NCI-H2227 (cell line): ENCODE results near the gene BCL7A.
"Not testable (repeated sequence)": the region's sequence is repeated elsewhere in the genome, so short reads cannot be mapped to it uniquely, and the experiment has no call there.

Experiments used
- DNase-seq: peaks from one replicate; lab custom pipeline; 2025; ENCODE audit not compliant: unreplicated experiment; lab: John Stamatoyannopoulos, UW

BCL7A gene

DNA sequence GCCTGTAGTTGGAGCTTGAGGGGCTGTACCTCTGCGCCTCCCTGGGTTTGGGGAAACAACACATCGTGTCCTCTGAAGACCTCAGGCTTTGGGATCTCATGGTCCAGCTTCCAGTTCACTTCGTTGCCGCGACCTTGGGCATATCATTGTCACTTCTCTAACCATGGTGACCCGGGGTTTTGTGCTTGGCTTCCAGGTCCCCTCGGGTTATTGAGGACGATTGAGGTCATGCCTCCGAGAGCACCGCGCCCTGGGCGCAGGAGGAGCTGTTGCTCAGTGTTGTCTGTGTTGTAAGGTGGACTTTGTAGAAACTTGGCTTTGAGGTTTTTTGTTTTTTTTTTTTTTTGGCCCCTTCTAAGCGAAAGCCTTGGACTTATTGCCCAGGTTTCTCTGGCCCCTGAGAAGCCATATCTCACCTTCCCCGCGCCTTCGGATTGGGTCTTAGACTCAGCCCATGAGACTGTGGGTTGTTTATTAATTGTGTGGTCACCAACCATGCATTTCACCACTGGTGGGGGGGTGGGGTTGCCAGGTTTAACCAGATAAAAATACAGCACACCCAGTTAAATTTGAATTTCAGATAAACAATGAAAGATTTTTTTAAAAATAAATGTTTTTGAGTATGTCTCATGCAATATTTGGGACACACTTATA, 2.6 kb downstream of the BCL7A start:
- DNase-seq: no peak

DNA sequence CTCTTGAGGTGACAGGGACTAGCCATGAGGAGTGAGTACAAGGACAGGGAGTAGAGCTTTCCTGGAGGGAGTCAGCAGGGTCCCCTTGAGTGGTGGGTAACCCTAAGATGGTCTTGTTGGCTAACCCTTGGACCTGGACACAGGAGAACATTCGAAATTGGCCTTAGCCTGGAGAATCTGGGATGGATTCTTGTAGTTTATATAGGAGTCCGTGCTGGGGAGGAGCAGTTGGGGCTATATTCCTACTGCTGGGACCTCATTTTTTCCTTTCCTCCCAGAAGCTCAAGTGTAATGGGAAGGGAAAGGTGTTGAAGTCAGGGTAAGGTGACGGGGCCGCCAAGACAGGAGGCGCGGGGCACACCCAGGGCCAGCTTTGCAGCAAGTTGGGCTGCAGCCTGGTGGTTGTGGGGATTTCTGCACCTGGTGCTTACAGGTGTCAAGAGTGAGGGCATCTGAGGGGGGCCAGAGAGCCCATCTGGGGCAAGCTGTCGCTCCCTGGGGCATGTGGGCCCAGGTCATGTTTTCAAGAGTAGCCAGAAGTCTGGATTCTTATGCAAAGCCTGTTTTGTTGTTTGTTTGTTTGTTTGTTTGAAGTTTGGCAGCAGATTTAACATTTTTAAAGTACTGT, 5.1 kb downstream of the BCL7A start:
- DNase-seq: no peak

DNA sequence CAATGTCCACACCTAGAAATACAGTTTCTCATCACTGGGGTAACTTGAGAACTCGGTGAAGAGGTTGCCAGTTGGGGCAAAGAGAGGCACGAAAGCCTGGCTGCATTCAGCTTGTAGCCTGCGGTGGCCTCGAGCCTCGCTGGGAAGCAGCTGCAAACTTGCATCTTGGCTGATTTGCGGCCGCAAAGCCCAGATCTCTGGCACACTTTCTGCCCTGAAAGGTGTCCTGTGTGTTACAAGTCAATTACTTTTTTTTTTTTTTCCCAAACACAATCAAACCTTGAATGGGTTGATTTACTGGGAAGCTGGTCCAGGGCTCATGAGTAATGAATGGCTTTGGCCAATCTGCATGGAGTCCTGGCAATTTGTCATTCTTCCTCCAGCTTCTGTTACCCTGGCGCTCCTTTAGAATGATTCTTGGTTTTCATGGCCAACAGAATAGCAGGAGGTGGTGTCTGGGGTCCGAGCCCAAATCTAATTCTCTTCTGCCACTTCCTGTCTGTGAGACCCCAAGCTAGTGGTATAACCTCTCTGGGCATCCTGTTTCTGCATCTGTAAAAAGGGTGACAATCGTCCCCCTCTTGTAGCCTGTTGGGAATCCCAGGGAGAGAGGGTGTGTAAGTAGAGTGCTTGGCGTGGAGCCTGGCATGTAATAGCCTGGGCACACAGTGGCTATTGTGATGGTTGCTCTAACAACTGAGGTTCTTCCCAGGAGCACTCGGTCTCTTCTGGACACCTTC, 6.7 kb downstream of the BCL7A start:
- DNase-seq: no peak

DNA sequence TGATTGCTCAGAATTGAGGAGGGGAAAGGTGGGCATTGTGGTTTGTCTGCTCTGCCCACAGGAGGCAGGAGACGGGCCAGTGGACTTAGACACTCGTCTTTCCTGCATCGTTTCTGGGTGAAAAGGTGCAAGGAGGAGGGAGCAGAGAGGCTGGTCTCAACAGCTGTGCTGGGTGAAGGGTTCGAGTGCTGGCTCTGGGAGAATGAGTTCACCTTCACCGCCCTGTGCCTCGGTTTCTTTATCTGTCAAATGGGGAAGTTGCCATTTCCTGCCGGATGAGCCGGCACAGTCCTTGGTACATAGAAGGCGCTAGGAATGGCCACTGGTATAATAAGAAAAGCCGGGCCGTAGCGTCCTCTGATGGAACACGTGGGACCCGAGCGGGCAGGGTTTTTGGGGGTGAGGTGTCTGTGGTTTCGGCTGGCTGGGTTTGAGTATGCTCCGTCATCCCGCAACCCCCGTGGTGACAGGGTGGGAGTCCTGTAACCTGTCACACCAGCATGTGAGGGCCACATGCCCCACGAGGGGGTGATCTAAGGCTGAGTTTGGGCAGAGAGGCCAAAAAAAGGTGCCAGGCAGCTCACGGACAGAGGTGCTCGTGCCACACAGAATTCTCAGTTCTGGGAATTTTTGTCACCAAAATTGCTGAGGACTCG, 7.3 kb downstream of the BCL7A start:
- no peak for DNase-seq

DNA sequence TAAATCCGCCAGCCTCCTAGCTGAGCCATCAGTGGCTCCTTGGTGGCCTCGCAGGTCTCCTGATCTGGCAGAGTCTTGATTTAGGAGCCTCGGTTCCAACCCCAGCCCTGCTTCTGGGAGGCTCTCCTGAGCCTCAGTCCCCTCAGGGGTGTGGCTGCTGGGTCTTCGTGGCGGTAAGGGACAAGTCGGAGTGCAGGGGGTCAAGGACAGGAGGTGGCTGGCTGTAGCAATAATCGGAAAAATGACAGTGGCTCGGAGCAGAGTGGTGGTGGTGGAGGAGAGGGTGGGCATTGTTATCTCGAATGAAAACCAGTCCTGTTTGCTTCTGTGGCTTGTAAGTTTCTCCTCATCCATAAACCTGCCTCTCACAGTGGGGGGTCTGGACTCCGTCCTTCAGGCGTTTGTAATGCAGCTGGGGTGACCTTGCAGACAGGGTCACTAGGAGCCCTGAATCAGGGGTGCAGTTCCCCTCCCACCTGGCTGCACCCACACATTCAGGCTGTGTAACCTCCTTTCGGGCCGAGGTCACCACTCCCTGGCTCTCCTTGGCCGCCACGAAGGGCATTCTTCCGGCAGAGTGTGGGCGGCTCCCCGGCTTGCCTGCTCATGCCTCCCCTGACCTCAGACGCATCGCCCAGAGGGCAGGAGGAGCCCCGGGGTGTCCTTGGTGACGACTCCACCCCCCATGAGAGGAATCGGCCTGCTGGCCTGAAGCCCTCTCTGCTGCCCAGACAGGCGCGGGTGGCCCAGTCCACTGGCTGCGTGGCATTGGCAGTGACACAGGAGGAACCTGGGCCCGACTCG, 8.1 kb downstream of the BCL7A start:
- no peak for DNase-seq

DNA sequence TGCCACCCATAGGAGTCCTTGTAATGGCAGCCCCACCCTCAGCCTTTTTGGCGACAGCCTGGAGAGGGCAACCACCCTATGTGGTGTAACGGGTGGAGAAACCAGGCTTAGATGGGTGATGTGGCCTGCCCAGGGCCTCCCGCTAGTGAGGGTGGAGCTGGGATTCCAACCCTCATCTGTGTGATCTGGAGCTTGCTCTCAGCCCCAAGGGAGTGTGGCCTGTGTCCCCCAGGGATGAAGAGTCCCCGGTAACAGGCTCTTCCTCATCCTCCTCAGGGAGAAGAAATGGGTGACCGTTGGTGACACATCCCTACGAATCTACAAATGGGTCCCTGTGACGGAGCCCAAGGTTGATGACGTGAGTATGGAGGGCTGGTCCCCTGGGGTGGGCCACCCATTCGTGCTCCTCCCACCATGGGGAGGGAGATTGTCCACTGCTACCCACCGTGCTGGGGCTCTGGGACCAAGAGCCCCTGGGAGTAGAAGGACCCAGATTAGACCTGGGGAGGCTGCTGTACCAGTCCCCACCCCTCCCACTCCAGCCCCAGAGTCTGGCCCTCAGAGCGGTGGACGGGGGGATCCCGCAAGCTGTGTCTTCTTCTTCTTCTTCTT, 8.8 kb downstream of the BCL7A start:
- DNase-seq: no peak

DNA sequence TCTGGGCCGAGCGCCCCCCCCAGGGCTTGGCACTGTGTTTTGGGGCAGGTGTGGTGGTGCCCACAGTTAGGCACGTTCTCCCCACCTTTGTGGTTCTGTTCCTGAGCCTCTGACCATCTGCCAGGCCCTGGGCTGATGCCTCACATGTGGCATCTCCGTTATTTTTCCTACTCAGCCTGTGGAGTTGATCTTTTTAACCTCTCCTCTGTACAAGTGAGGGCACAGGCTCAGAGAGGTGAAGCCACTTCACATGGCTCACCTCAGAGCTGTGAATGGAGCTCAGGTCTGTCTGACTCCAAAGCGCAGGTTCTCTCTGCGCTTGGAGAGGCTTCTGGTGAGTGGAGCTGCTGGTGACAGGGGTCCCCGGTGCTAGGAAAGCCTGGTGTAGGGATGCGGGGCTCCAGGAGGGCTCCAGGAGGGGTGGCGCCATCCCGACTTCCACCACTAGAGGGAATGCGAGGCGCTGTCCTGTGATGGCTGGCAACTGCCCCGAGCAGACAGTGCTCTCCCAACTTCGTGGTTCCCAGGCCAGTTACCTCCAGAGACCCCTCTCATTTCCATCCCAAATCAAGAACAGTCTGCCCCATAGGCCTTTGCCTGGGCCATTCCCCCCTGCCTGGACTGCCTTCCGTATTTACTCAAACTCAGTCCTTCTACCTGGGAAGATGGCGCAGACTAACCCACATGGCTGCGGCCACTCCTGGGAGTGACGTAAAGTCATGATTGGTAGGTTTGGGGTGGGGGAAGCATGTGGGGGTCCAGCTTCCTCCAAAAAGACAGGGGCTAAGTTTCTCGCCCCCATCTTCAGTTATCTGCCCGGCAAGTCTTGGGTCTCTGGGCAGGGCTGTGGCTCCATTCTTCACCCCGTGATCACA, 9.9 kb downstream of the BCL7A start:
- DNase-seq: peak; percentile 45

DNA sequence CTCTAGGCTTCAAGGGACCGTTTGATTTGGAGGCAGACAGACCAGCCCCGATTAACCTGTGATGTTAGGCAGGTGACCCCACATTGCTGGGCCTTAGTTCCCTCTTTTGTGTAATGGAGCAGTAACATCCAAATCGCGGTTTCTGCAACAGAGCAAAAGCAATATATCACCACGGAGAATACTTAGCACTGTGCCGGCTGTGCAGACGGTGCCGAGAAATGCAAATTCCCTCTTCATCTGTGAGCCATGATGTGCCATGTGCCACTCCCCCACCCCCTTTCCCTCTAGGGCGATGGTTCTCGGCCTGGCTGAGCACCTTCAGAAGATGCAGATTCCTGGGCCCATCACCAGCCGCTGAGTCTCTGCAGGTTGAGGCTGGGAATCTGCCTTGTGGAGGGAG, 10.9 kb downstream of the BCL7A start:
- DNase-seq: no peak

DNA sequence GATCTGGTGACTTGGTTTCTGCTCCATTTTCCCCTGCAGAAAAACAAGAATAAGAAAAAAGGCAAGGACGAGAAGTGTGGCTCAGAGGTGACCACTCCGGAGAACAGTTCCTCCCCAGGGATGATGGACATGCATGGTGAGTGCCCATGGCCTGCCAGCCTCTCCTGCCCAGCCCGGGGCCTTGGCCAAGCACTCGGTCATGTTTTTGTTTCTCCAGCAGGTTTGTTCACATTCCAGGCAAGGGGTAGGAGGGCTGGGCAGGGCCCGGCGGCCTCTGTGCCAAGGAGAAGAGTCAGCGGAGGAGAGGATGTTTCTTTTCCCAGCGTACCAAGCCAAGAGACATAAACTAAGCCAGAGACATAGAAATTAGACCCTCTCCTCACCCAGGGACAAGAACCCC, 13.6 kb downstream of the BCL7A start:
- DNase-seq: no peak

DNA sequence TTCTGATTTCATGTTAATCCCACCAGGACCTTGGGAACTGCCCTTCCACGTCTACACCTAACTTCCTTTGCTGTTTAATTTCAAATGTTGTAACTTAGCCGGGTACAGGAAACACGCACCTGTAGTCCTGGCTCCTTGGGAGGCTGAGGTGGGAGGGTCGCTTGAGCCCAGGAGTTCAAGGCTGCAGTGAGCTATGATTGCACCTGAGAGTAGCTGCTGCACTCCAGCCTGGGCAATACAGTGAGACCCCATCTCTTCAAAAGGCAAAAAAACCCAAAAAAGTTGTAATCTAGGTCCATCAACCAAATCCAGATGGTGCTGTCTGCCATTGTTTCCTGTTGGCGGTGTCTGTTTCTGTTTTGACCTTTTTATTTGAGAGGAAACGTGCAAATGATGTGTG, 14.5 kb downstream of the BCL7A start:
- DNase-seq: no peak

DNA sequence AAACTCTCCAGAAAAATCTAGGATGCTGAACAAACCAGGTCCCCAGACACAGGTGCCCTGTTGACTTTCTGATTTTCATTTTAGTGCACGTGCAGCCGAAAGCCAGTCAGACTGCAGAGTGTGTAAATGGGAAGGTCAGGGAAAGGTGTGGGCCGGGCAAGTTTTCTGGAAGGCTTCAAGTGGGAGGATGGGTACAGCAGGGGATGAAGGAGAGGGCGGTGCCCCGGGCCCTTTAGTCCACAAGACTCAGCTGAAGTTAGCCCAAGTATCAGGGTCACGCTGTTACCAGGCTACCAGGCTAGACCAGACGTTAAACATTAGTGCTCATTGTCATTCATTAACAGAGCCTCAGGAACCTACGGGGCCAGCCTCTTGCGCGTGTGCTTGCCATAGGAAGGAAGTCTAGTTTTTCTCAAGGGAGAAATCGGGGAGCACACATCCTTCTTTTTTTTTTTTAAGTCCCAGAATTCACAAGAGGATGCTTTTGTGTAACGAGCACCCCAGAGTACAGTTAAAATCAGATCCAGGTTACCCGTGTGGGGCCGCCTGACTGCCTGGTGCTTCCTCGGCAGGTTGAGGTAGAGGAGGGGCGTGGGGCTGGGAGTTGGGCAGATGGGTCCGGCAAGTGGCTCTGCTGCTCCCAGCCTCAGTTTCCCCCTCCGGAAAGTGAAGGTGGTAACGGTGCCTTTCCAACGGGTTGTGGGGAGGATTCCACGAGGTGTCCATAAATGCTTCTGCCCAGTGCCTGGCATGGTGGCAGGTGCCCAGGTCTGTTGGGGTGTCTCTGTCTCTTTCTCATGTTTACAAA, 19.1 kb downstream of the BCL7A start:
- no peak for DNase-seq

DNA sequence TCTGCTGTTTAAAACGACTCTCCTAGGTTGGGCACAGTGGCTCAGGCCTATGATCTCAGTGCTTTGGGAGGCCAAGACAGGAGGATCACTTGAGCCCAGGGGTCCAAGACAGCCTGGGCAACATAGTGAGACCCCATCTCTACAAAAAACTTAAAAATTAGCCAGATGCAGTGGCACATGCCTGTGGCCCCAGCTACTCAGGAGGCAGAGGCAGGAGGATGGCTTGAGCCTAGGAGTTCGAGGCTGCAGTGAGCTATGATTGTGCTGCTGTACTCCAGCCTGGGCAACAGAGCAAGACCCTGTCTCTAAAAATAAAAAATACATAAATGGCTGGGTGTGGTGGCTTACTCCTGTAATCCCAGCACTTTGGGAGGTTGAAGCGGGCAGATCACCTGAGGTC, 19.8 kb downstream of the BCL7A start:
- DNase-seq: not testable (repeated sequence)

DNA sequence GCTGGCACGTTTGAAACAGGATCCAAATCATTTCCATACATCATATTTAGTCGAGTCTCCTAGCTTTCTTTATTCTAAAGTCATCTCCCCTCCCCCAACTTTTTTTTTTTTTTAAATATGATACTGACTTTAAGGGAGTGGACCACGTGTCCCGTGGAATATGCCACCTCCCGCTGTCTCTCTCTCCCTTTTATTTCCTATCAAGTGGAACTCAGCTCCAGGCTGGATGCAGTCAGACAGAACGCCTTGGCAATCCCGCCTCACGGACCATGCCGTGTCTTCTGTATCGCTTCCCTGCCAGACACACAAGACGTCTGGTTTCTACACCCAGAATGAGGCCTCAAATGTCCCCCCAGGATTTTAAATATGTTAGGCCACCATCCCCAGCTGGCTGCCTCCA, 21.2 kb downstream of the BCL7A start:
- DNase-seq: no peak

DNA sequence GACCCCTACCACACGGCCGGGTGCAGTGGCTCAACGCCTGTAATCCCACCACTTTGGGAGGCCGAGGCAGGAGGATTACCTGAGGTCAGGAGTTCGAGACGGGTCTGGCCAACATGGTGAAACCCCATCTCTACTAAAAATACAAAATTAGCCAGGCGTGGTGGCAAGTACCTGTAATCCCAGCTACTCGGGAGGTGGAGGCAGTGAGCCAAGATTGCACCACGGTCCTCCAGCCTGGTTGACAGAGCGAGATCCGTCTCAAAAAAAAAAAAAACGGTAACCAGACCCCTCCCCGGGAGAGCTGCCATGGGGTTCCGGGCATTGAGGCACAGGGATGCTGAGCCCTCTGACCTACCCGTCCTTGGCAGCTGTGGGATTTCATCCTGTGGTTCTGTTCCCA, 21.8 kb downstream of the BCL7A start:
- no peak for DNase-seq

DNA sequence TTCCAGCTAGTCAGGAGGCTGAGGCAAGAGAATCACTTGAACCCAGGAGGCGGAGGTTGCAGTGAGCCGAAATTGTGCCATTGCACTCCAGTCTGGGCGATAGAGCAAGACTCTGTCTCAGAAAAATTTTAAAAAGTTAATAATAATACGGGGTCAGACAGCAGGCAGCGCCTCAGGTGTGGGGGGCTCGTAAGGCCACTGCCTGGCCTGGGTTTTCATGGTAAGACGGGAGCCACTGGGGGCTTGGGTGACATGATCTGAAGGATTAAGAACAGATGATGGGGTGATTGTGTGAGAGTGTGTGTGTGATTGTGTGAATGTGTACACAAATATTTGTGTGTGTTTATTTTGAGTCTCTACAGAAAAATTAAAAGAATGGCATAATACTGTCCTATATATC, 23.6 kb downstream of the BCL7A start:
- DNase-seq: no peak

DNA sequence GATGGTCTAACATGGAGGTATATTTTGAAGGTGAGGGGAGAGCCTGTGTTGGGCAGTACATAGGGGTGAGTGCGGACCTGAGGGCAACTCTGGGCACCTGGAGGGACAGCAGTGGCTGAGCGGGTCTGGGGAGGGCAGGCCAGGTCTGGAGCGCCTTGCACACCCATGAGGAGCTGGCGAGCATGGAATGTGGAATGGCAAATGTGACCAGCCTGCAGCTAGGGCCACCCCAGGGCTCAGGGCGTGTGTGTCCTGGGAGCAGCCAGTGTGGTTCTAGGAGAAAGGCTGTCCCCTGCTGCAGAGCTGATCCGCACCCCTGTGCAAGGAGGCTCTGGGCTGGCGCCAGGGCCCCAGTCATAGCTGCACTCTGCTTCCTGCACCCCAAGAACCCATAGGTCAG, 24.5 kb downstream of the BCL7A start:
- no peak for DNase-seq

DNA sequence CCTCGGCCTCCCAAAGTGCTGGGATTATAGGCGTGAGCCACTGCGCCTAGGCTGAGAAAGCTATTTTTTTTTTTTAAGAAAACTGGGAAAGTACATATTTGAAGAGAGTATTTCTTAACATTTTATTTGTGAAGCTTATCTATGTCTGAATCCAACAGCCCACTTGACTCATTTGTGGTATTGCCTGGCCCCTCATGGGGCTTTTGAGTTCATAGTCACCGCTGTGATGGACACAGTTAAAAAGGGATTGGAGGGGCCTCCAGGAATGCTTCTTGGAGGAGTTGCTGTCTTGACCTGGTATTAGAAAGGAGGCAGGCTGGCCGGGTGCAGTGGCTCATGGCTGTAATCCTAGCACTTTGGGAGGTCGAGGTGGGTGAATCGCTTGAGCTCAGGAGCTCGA, 26.5 kb downstream of the BCL7A start:
- no peak for DNase-seq

DNA sequence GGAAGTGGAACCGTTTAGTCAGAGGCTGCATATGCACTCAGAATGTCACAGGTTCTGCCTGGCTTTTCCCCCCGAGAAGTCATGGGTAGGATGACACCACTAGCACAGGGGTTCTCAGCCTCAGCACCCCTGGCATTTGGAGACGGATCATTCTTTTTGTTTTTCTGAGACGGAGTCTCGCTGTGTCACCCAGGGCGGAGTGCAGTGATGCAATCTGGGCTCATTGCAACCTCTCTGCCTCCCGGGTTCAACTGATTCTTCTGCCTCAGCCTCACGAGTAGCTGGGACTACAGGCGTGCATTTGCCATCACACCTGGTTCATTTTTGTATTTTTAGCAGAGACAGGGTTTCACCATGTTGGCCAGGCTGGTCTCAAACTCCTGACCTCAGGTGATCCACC, 28.1 kb downstream of the BCL7A start:
- no peak for DNase-seq

DNA sequence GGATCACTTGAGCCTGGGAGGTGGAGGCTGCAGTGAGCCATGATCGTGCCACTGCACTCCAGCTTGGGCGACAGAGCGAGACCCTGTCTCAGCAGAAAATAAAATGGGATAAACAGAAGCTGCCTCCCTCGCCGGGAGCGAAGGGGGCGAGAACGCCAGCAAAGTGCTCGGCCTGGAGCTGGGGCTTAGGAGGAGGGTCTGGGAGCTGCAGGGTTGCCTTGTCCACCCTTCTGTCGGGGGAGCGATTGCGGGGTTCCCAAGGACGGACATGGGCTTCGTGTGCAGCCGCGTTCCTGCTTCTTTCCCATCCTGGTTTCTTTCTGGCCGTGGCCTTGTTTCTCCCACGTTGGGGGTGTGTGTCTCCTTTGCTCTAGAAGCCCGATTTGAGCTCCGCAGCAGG, 29.0 kb downstream of the BCL7A start:
- no peak for DNase-seq
